ENCODE results near the gene EPDR1.

The EPDR1 gene

GRCh38 chr7:37894671-37895070, 25.8 kb upstream of the EPDR1 start:
- no peak for TF ChIP-seq CTCF (IDR thresholded peaks at IDR 0.05; ENCODE audit: insufficient read depth, low read length, poor library complexity, severe bottlenecking)
- no peak for TF ChIP-seq EZH2phosphoT487 (conservative IDR thresholded peaks at IDR 0.05; ENCODE audit: low read length)

GRCh38 chr7:37899712-37900247, 20.7 kb upstream of the EPDR1 start:
- no peak overlapping the region for H3K27ac ChIP-seq (ENCODE audit: low read depth, low read length)
- no peak overlapping the region for H3K4me3 ChIP-seq (ENCODE audit: insufficient read depth, low read length, poor library complexity, severe bottlenecking)
- no peak overlapping the region for H3K4me2 ChIP-seq (ENCODE audit: low read depth, low read length, poor library complexity, severe bottlenecking)
- no peak overlapping the region for H2AFZ ChIP-seq (ENCODE audit: low read depth, low read length, severe bottlenecking)
- H3K27me3 ChIP-seq (ENCODE audit: low read length), result no peaks in the 10 kb centered on the region
- TF ChIP-seq CTCF (IDR thresholded peaks at IDR 0.05; ENCODE audit: insufficient read depth, low read length, poor library complexity, severe bottlenecking) (no peak), EZH2phosphoT487 (conservative IDR thresholded peaks at IDR 0.05; ENCODE audit: low read length) (no peak)
- no peaks in the 10 kb centered on the region for H3K36me3 ChIP-seq (ENCODE audit: low read length)
- no peak overlapping the region for H3K9ac ChIP-seq (ENCODE audit: low read length)
- H3K79me2 ChIP-seq (ENCODE audit: insufficient read depth, low read length), result no peaks in the 10 kb centered on the region
- no peaks in the 10 kb centered on the region for H3F3A ChIP-seq (ENCODE audit: insufficient read depth)
- H4K20me1 ChIP-seq (ENCODE audit: low read depth, low read length), result no peaks in the 10 kb centered on the region
- H3K9me3 ChIP-seq (ENCODE audit: insufficient read depth, low read length), result no peaks in the 10 kb centered on the region
- no peaks in the 10 kb centered on the region for H3K9me2 ChIP-seq (replicated peaks; ENCODE audit: insufficient read depth, low read length)

More at GRCh38 chr7:37894671-37895070, 25.8 kb upstream of the EPDR1 start:
- Histone ChIP-seq H2AFZ (ENCODE audit: low read depth, low read length, severe bottlenecking) (no peak overlapping the region), H3F3A (ENCODE audit: insufficient read depth) (no peaks in the 10 kb centered on the region), H3K9ac (ENCODE audit: low read length) (no peak overlapping the region), H3K4me2 (ENCODE audit: low read depth, low read length, poor library complexity, severe bottlenecking) (no peak overlapping the region), H3K9me2 (replicated peaks; ENCODE audit: insufficient read depth, low read length) (no peaks in the 10 kb centered on the region; the same call in 1 of the 2 replicates), H3K79me2 (ENCODE audit: insufficient read depth, low read length) (no peaks in the 10 kb centered on the region), H3K4me3 (ENCODE audit: insufficient read depth, low read length, poor library complexity, severe bottlenecking) (no peak overlapping the region), H4K20me1 (ENCODE audit: low read depth, low read length) (no peaks in the 10 kb centered on the region), H3K27ac (ENCODE audit: low read depth, low read length) (no peak overlapping the region), H3K9me3 (ENCODE audit: insufficient read depth, low read length) (no peaks in the 10 kb centered on the region), H3K36me3 (ENCODE audit: low read length) (no peaks in the 10 kb centered on the region), H3K27me3 (ENCODE audit: low read length) (no peaks in the 10 kb centered on the region)

- Histone ChIP-seq H3K9me3 (ENCODE audit: insufficient read depth, low read length) (no peaks in the 10 kb centered on the region), H3K4me2 (ENCODE audit: low read depth, low read length, poor library complexity, severe bottlenecking) (no peak overlapping the region), H3K4me3 (ENCODE audit: insufficient read depth, low read length, poor library complexity, severe bottlenecking) (no peak overlapping the region), H3K27me3 (ENCODE audit: low read length) (no peaks in the 10 kb centered on the region), H3K9me2 (replicated peaks; ENCODE audit: insufficient read depth, low read length) (no peaks in the 10 kb centered on the region), H4K20me1 (ENCODE audit: low read depth, low read length) (no peaks in the 10 kb centered on the region), H3K9ac (ENCODE audit: low read length) (no peak overlapping the region), H3K27ac (ENCODE audit: low read depth, low read length) (no peak overlapping the region), H3F3A (ENCODE audit: insufficient read depth) (no peaks in the 10 kb centered on the region), H2AFZ (ENCODE audit: low read depth, low read length, severe bottlenecking) (no peak overlapping the region), H3K79me2 (ENCODE audit: insufficient read depth, low read length) (no peaks in the 10 kb centered on the region), H3K36me3 (ENCODE audit: low read length) (no peaks in the 10 kb centered on the region)
- TF ChIP-seq EZH2phosphoT487 (conservative IDR thresholded peaks at IDR 0.05; ENCODE audit: low read length) (no peak), CTCF (IDR thresholded peaks at IDR 0.05; ENCODE audit: insufficient read depth, low read length, poor library complexity, severe bottlenecking) (peak; percentile 57)
These were observed 19.1 kb upstream of the EPDR1 start for GRCh38 chr7:37901236-37901827.

Data from SU-DHL-6 (cell line).